IMR-90 (cell line): ENCODE measurements around the gene IL17F.

Experiments
- BHLHE40 ChIP-seq: fragments of 150-350 bp; IDR thresholded peaks from 2 replicates; pipeline ENCODE4 v1.6.1; 2016; ENCODE audit warnings: mild to moderate bottlenecking, low read depth, low read length
- CEBPB ChIP-seq: IDR thresholded peaks from 2 replicates; pipeline ENCODE4 v1.6.1; 2012; ENCODE audit warnings: low read depth, low read length, improper control_type of control experiment
- CHD1 ChIP-seq: IDR thresholded peaks from 2 replicates; pipeline ENCODE4 v1.6.1; 2012; ENCODE audit warnings: low read depth, low read length, improper control_type of control experiment
- FOS ChIP-seq: fragments of 150-350 bp; IDR thresholded peaks from 2 replicates; pipeline ENCODE4 v1.6.1; 2016; ENCODE audit warnings: low read depth, low read length
- MAZ ChIP-seq: IDR thresholded peaks from 2 replicates; pipeline ENCODE4 v1.6.1; 2012; ENCODE audit warnings: low read depth, mild to moderate bottlenecking, low read length, improper control_type of control experiment, moderate library complexity, borderline replicate concordance
- NFE2L2 ChIP-seq: fragments of 150-350 bp; IDR thresholded peaks from 2 replicates; pipeline ENCODE4 v1.6.1; 2016; ENCODE audit warnings: low read depth, mild to moderate bottlenecking, low read length
- POLR2A ChIP-seq: IDR thresholded peaks from 2 replicates; pipeline ENCODE4 v1.6.1; 2012; ENCODE audit warnings: mild to moderate bottlenecking, low read depth, low read length
- RAD21 ChIP-seq: IDR thresholded peaks from 2 replicates; pipeline ENCODE4 v1.6.1; 2012; ENCODE audit warnings: low read length, improper control_type of control experiment
- RCOR1 ChIP-seq: IDR thresholded peaks from 2 replicates; pipeline ENCODE4 v1.6.1; 2012; ENCODE audit warnings: mild to moderate bottlenecking, low read length, improper control_type of control experiment; ENCODE audit not compliant: insufficient replicate concordance
- RFX5 ChIP-seq: IDR thresholded peaks from 2 replicates; pipeline ENCODE4 v1.8.0; 2012; ENCODE audit warnings: low read depth, mild to moderate bottlenecking, low read length, moderate library complexity
- TF ChIP-seq, protein P1 (sequence below): conservative IDR thresholded peaks from 2 replicates; pipeline ENCODE4 v1.5.1; 2012; ENCODE audit warnings: mild to moderate bottlenecking, low read depth, low read length, improper control_type of control experiment
- TF ChIP-seq, protein P2 (sequence below): fragments of 150-350 bp; IDR thresholded peaks from 2 replicates; pipeline ENCODE4 v1.6.1; 2017; ENCODE audit warnings: mild to moderate bottlenecking, antibody characterized with exemption, low read length, low read depth

GRCh38 chr6:52286798-52287432, 42.6 kb upstream of the IL17F start:
- peak; percentile 73 for TF ChIP-seq RAD21
- TF ChIP-seq BHLHE40, result no peak
- TF ChIP-seq, protein P1, sequence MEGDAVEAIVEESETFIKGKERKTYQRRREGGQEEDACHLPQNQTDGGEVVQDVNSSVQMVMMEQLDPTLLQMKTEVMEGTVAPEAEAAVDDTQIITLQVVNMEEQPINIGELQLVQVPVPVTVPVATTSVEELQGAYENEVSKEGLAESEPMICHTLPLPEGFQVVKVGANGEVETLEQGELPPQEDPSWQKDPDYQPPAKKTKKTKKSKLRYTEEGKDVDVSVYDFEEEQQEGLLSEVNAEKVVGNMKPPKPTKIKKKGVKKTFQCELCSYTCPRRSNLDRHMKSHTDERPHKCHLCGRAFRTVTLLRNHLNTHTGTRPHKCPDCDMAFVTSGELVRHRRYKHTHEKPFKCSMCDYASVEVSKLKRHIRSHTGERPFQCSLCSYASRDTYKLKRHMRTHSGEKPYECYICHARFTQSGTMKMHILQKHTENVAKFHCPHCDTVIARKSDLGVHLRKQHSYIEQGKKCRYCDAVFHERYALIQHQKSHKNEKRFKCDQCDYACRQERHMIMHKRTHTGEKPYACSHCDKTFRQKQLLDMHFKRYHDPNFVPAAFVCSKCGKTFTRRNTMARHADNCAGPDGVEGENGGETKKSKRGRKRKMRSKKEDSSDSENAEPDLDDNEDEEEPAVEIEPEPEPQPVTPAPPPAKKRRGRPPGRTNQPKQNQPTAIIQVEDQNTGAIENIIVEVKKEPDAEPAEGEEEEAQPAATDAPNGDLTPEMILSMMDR, result peak; percentile 87
- TF ChIP-seq POLR2A, result no peak
- TF ChIP-seq, protein P2, sequence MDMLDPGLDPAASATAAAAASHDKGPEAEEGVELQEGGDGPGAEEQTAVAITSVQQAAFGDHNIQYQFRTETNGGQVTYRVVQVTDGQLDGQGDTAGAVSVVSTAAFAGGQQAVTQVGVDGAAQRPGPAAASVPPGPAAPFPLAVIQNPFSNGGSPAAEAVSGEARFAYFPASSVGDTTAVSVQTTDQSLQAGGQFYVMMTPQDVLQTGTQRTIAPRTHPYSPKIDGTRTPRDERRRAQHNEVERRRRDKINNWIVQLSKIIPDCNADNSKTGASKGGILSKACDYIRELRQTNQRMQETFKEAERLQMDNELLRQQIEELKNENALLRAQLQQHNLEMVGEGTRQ, result no peak
- TF ChIP-seq RFX5, result no peak
- TF ChIP-seq CHD1, result no peak
- TF ChIP-seq CEBPB, result peak; percentile 91
- no peak for TF ChIP-seq RCOR1
- TF ChIP-seq NFE2L2, result no peak
- TF ChIP-seq FOS, result no peak
- TF ChIP-seq MAZ, result no peak
